HG02642 (cell line): ENCODE data around the gene NPHP4.
A peak's percentile ranks its signal among the peaks of the same experiment; 100 is the strongest.

Experiments used
- ATAC-seq: cut with Tn5 transposase; IDR thresholded peaks from one replicate; pipeline ENCODE4 v1.9.1; 2021; ENCODE audit warnings: mild to moderate bottlenecking; ENCODE audit not compliant: unreplicated experiment, poor library complexity

The NPHP4 gene

GRCh38 chr1:5993556-5994491 is 1.6 kb upstream of the NPHP4 start:
- ATAC-seq: no peak

- ATAC-seq: peak; percentile 2
Observed at GRCh38 chr1:5992814-5993555, 760 bp upstream of the NPHP4 start.

DNA sequence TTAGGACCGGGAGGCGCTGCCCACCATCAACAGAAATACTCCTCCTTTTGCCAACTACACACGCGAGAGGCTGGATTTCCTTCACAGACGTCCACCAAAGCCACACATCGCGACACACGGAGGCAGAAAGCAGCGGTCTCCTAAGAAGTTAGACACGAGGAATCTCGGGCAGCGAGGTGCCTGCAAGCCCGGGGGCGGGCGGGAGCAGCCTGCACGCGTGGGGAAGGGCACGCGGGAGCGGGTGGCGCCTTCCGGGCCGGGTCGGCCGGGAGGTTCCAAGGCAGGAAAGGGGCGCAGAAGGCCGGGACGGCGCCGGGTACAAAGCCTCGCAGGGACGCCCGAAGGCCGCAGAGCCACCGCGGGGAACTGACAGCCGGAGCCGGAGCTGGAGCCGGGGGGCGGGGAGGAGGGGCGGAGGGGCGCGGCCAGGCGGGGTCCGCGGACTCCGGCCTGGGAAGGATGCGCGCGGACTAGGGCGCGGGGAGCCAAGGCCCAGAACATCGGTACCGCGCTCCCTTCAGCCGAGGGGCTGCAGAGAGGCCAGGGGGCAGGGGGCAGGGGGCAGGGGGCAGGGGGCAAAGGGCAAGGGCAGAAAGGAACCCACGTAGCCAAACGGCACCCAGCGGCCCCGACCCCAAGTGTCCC is 722 bp downstream of the NPHP4 start:
- peak; percentile 26 for ATAC-seq

DNA sequence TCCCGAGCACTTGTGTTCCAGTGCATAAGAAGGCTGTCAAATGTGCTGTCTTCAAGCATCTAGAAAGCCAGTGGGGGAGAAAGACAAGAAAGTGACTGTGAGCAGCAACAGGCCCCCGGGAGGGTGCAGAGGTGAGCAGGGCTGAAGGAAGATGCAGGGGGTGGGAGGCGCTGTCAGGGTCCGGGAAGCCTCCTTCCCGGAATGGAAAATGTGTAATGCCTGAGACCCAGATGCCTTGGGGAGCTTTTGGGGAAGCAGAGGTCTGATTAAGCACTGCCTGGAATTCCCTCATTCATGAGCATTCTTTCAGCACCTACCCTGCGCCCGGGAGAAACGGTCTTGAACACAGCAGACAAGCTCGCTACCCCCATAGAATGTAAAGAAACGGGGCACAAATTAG is 1.3 kb downstream of the NPHP4 start:
- no peak for ATAC-seq

GRCh38 chr1:5989731-5990271 is 2.4 kb downstream of the NPHP4 start:
- ATAC-seq: no peak

DNA sequence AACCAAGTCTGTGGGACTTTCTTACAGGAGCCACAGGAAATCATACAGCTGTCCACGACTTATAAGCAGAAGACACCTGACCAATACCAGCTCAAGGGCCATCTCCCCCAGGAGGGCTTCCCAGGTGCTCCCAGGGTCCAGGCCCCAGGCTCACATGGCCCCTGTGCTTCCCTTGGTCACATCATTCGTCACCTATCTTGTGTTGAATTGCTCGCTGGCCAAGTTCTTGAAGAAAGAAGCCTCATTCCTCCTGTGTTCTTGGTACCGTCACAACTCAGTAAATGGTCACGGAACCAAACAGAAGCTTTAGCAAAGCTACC is 3.0 kb downstream of the NPHP4 start:
- ATAC-seq: no peak

DNA sequence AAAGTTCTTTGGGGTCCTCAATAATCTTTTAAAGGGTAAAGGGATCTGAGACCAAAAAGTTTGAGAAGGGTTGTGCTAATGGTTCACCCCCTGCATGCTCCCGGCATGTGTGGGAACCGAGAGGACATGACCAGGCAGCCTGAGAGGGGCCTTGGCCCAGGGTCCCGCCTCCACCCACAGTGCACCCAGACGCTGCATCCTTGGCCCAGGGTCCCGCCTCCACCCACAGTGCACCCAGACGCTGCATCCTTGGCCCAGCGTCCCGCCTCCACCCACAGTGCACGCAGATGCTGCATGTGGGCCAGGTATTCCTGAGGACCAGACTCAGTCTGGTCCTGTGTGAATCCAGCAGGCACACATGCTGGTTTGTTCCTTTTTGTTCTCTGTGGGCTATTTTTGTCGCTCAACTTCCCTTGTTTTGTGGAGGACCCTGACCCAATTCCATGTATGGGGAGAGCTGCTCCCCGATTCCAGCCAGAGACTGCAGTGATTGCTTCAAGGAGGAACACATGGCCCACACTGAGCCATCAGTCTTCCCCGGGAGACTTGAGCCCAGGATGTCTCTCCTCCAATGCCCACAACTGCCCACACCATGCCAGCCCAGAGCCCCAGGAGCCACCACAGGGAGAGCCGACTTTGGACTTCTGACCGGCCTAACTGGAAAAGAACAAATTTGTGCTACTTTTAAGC is 3.5 kb downstream of the NPHP4 start:
- no peak for ATAC-seq

DNA sequence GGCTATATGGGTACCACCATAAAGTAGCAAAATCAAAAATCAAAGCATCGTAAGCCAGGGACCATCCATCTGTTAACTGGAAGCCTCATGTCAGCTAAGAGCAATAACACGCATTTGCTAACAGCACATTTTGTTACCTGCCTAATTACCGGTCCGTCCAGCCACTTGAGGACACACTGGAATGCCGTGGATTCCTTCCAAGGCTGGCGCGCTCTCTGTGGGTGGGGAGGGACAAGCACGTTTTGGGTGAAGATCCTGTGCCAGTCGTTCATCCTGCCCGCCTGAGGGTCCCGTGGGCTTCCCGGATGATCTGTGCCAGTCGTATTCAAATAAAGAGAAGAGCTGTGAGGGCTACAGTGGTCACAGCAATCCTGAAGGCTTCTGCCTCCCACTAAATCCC is 6.2 kb downstream of the NPHP4 start:
- no peak for ATAC-seq

GRCh38 chr1:5985250-5985649 is 7.0 kb downstream of the NPHP4 start:
- ATAC-seq: no peak

GRCh38 chr1:5983361-5984103 is 8.7 kb downstream of the NPHP4 start:
- no peak for ATAC-seq

GRCh38 chr1:5982868-5983267 is 9.4 kb downstream of the NPHP4 start:
- ATAC-seq: no peak

DNA sequence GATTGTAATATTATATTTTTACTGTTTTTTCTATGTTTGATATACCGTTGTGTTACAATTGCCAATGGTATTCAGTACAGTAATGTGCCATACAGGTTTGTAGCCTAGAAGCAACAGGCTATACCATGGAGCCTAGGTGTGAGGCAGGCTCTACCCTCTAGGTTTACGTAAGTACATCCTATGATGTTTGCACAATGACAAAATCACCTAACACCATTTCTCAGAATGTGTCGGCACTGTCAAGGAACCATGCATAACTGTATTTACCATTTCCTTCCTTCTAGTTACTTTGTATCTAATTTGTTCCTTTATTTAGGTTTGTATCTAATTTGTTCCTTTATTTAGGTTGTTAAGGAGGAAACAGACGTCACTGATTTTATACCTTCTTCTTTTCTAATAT is 9.9 kb downstream of the NPHP4 start:
- no peak for ATAC-seq

GRCh38 chr1:5981009-5981380 is 11.2 kb downstream of the NPHP4 start:
- no peak for ATAC-seq

GRCh38 chr1:5980314-5981008 is 11.8 kb downstream of the NPHP4 start:
- no peak for ATAC-seq

DNA sequence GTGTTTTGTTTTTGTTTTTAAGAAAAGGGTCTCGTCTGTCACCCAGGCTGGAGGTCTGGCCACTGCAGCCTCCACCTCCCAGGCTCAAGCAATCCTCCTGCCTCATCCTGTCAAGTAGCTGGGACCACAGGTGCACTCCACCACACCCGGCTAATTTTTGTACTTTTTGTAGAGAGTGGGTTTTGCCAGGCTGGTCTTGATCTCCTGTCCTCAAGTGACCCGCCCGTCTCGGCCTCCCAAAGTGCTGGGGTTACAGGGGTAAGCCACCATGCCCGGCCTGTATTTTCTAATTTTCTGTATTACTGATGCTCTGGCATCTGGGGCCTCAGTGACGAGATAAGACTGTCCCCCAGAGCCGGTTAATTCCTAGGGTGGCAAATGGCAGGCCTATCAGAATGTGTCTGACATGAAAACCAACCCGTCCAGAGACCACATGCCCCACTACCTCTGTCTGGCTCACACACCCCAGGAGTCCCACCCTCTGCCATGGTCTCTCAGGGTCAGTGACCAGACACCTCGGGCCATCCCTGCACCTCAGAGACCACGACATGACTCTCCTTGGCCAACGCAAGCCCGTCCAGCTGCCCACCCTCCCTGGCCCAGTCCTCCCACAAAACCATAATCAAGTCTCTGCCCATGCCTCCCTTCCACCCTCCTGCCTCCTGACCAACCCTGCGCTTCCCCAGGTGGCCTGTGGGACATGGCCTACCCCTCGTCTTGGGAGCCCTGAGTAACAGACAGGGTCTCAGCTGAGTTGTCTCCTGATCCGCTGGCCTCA is 12.5 kb downstream of the NPHP4 start:
- no peak for ATAC-seq

GRCh38 chr1:5978452-5978851 is 13.8 kb downstream of the NPHP4 start:
- no peak for ATAC-seq

- ATAC-seq: no peak
Observed at GRCh38 chr1:5977494-5978444, 14.5 kb downstream of the NPHP4 start.
